ENCODE data around the gene EFTUD2. TPM values are rescaled to one million over a fixed set of nuclear protein-coding genes. Genes with fewer than 3 reads are reported as not detected.

The EFTUD2 gene
- total RNA-seq: 147 and 159 TPM in 2 replicates

DNA sequence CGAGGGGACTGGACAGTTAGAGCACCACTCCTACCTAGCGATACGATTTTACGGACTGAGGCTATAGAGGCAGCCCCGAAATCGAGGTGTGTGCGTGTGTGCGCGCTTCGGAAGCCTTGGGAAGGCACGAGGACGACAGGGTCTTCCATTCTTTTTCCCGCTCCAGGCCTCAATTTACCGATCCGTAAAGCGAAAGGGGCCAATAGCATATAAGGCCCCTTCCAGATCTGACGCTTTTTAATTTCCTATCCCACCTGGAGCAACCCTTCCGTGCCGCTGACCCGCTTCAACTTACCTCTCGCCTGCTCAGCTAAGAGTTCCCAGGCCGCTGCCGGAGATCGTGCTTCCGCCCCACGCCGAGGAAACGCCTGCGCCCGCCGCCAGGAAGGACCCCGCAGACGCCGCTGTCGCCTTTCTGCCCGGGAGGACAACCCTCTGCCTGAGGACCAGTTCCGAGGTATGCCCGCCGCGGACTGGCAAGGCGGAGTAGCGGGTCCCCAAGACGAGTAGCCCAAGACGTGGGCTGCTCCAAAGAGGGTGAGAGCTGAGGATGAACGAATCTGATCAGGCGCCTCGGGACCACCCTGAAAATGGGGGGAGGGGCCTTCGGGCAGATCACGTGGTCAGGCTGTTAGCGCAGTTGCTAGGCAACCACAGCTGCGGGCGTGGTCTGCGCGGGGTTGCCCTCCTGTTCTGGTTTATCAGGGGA lies at the start of gene EFTUD2:
EFTUD2 (minus strand) TSS at position 372 of the 709 bp plus-strand sequence. CDS start 4,924 bp downstream, outside the sequence.
- intact Hi-C loops (cut with micrococcal nuclease): loop anchor here (1.0 to 5.0 kb wide), 2 partner anchors 69 to 192 kb away; partner anchors contain the start of genes C1QL1 and DBF4B

DNA sequence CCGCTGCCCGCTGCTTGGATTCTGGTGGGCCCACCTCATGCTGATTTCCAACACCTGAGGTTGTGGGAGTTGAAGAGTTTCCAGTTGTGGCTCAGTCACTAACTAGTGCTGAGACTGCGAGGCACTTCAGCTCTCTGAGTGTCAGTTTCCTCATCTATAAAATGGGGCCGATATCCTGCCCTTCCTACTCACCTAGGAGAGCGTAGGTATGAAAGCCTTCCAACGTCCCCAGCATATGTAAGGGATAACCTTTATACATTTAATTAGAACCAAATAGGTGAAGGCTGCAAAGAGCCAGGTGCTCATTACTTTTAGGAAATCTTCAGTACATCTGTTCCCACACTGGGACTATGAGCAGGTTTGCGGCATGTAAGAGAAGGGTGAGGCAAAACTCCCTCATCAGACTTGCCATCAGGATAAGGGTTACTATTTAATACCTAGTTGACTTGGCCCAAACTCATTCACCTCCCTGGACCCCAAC lies 49.1 kb upstream of the EFTUD2 start:
- intact Hi-C loops (cut with micrococcal nuclease): loop anchor here (10.0 kb wide), 1 partner anchor 186 kb away; the partner anchor contains the start of genes ACBD4 and PLCD3

DNA sequence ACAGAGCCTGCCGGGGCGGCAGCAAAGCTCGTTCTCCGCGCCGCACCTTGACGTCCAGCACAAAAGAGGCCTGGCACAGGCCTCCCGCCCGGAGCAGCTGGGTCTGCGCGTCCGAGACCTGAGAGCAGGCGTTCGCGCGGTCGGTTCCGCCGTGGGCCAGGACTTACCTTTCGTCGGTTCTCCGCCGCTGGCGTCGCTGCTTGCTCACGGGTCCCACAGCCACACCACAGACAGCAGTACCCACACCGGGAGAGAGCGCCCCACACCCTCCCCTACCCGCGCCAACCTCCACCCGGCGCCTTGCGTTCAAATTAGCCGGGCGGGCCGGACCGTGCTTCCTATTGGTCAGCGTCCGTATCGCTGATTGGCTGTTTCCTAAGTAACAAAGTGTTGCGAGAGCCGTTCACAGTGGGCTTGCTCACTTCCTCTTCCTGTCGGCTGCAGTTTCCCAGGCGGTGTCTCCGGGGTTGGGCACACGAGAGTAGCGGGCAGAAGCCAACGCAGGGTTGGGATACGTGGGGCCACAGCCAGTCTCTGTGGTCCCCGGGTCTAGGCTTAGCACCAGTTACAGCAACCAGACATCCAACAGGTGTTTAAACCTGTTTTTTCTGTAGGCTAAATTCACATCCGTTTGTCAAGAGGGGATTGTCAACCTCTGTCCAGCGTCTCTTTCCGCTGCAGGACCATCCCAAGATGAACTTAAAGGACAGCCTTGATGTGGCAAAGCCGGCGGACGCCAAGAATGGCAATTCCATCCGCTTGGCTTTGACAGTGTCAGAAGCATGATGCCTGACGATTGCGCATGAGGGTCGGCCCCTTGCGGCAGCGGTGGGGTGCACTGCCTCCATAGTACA lies 48.4 kb upstream of the EFTUD2 start, which contains the start of gene KIF18B:
KIF18B (minus strand) TSS at position 313 of the 854 bp plus-strand sequence. CDS start 11,429 bp downstream, outside the sequence.
- intact Hi-C loops (cut with micrococcal nuclease): loop anchor here (1.0 to 10.0 kb wide), 3 partner anchors 21 to 187 kb away; partner anchors contain the start of genes ACBD4, C1QL1, NMT1 and PLCD3

DNA sequence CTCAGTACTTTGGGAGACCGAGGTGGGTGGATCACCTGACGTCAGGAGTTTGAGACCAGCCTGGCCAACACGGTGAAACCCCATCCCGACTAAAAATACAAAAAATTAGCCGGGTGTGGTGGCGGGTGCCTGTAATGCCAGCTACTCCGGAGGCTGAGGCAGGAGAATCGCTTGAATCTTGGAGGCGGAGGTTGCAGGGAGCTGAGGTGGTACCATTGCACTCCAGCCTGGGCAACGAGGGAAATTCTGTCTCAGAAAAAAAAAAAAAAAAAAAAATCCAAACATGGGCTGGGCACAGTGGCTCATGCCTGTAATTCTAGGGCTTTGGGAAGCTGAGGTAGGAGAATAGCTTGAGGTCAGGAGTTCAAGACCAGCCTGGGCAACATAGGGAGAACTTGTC lies 46.4 kb upstream of the EFTUD2 start:
- intact Hi-C loops (cut with micrococcal nuclease): loop anchor here (10.0 kb wide), 1 partner anchor 189 kb away; the partner anchor contains the start of genes ACBD4 and PLCD3

DNA sequence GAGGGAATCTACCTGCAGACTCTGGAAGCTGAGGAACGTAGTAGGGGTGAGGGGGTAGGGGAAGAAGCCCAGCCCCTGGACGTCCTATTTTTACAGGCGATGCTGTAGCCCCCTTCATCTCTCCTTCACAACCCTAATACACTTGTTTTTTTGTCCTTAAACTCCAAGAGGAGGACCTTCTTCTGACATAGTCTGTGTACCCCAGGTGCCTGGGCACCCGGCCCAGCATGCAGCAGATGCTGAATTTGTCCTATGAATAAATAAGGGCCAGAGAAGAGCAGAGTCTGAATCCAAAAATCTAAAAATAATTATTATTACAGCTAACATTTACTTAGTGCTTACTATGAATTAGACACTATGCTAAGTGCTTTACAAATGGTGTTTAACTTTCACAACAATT lies 43.2 kb upstream of the EFTUD2 start:
- intact Hi-C loops (cut with micrococcal nuclease): loop anchor here (10.0 kb wide), 1 partner anchor 192 kb away; the partner anchor contains the start of genes ACBD4 and PLCD3

DNA sequence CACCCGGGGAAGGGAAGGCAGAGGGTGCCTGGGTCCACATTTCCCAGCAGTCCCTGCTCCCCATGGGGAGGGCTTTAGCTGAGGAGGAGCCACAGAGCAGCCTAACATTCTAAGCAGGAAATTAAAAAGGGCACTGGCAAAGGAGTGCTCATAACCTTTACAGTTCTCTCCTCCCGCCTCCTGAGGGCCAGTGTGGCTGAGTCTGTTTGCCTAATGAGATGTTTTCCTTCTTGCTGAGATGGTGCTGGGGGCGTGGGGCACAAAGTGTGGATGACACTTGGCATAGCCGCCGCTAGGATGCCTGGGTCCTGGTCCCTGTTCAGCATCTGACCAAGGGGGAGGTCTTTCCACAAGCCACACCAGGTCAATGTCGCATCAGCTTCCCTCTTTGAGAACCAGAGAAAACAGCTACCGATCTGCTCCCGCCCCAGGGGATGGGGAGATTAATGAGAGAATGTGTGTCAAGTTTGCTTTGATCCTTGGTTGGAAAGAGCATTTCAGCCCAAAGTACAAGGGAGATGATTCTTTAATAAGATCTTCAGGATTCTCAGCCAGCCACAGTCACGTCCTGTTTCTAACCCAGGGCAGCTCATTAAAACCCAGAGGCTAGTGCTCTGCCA lies 42.6 kb upstream of the EFTUD2 start:
- intact Hi-C loops (cut with micrococcal nuclease): loop anchor here (10.0 kb wide), 1 partner anchor 193 kb away; the partner anchor contains the start of genes ACBD4 and PLCD3

DNA sequence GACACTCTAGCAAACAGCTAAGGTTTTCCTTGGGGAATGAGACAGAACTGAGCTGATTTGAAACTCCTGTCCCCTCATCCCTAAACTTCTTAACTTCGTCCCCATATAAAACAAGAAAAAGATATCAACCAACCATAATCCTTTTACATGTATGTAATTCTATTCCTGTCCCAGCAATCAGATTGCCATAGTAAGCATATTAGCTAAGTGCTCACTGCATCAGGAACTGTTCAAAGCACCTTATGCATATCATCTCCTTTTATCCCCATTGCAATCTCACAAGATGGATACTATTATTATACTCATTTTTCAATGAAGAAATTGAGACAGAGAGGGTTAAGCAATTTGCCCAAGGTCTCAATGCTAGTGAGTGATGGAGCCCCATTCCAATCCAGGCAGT lies 41.5 kb upstream of the EFTUD2 start:
- intact Hi-C loops (cut with micrococcal nuclease): loop anchor here (10.0 kb wide), 1 partner anchor 194 kb away; the partner anchor contains the start of genes ACBD4 and PLCD3

DNA sequence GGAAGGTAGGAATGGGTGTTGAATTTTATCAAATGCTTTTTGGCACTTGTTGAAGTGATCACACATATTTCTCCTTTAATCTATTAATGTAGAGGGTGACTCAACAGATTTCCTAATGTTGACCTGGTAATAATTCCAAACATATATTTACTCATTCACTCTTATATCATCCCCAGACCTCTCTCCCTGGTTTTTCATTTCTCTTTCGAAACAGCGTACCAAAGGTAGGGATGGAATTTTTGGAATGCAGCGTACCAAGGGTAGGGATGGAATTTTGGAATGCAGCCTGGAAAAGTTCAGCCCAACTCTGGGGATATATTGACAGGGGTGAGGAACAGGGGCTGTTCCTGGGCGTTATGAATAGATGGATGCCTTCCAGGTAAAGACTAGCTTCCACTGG lies 41.1 kb upstream of the EFTUD2 start:
- intact Hi-C loops (cut with micrococcal nuclease): loop anchor here (10.0 kb wide), 1 partner anchor 194 kb away; the partner anchor contains the start of genes ACBD4 and PLCD3

DNA sequence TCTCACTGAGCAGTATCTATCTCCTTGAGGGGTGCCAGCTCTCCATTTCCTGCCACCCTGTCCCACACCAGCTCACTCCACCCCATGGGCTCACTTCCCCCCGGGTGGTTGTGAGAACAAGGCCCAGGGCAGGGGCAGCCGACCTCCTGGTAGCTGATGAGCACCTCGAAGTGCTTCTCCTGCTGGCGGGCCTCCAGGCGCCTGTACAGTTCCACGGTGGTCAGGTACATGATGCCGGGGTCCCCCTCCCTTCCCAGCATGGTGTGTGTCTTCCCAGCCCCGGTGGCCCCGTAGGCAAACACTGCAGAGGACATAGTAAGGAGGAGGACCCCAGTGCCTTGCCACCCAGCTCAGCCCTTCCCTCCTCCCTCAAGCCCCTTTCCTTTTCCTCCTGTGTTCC lies 35.9 kb upstream of the EFTUD2 start:
- intact Hi-C loops (cut with micrococcal nuclease): no loop called here

DNA sequence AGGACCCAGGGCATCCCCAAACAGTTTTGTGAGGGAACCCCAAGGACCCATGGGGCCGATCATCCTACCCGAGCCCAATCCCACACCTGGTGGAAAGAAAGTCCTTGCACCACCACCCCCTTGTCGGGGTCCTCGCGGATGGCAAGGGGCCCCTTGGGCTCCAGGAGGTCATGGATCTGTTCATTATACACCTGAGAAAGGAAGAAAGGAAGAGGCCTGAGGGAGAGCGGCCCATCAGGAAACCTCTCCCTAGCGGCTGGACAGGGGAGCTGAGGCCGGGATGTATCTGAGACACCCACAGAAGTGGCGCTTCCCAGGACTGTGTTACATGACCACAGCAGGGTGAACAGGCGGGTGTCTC lies 35.5 kb upstream of the EFTUD2 start:
- intact Hi-C loops (cut with micrococcal nuclease): no loop called here

DNA sequence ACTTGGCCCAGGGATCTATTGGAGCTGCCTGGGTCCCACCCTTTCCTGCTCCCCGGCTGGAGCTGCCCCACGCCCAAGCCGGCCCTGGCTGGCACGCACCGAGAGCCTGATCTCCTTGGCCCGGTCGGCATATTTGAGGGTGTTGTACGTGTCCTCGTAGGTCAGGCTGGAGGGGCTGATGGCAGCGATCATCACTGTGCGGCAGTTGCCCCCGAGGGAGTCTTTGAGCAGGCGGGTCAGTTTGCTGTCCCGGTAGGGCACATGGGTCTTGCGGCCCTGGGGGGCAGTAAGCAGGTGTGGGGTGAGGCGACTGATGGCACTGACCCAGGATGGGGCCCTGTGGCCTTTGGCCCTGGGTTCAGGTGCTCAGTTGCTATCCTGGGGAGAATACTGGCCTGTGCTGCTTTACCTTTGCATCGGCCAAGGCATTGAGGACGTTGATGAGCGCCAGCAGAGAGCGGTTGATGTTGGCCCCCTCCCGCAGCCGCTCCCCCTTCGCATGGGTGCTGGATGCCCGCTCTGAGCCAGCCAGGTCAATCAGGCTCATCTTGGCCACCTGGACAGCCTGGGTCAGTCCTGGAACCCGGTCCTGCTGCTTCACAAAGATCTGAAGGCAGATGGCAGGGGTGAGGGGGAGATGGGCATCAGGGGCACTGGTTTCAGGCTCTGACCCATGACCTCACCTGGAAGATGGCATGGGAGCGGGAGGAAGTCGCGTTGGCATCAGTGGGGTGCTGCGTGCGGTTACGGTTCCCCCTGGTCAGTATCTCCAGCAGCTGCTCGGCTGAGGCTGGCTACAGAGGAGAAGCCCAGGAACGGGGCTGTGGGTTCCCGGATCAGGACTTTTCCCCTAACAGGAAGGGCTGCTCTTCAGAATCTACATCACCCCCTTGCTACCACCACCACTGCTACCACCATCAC lies 34.8 kb upstream of the EFTUD2 start:
- intact Hi-C loops (cut with micrococcal nuclease): no loop called here

DNA sequence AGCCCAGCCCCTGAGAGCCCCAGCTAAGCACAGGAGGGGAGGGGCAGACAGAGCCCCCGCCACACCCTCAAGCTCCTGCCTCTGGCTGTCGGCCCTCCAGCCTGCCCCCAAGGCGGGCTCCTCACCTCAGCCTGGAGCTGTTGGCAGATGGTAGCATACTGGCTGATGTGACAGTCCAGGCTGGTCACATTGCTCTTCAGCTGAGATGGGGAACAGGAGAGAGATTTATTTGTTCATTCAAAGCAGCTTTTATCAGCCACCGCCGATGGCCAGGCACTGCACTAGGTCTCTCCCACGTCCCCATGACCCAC lies 33.5 kb upstream of the EFTUD2 start:
- intact Hi-C loops (cut with micrococcal nuclease): no loop called here

DNA sequence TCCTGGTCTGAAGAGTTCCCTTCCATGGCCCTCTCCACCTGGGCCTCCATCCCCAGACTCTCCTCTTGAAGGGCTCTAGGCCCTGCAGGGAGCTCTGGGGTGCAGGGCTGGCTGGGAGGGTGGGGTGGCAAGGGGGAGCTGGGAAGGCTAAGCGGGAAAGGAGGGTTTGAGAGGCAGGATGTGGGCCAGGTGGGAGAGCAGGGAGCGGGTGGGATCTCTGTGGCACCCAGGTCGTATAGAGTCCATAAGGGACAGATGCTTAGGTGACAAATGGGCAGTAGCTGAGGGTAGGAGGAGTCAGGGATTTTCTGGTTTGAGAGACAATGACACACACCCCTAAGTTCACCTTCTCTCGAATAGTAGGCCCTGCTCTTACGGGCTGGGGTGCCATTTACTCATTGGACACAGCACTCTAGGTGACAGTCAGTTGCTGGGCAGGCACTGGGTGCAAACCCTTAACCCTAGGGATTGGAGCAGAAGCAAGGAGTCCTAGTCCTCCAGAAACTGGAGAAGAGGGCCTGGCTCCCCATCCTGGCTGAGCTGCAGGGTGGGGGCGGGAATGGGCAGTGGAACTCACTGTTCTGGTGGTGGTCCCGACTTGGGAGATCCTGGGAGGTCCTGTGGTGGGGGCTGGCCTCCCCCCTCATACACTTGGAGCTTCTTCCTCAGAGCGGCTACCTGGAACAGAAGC lies 33.0 kb upstream of the EFTUD2 start:
- intact Hi-C loops (cut with micrococcal nuclease): no loop called here

DNA sequence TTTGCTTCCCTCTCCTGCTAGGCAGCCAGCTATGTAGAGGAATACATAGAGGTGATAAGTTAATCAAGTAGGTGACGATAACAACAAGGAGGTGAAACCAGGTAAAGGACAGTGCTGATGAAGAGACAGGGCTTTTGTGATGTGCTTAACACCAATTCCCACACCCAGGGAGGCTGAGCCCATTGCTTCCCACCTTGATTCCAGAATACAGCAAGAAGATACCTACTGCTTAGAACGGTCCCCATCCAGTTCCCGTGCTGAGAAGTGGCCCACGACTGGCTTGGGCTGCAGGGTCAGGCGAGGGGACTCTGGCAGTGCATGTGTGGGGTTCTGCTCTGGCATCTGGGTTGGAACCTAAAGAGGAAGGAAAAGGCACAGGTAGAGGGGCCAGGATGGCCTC lies 32.1 kb upstream of the EFTUD2 start:
- intact Hi-C loops (cut with micrococcal nuclease): no loop called here

DNA sequence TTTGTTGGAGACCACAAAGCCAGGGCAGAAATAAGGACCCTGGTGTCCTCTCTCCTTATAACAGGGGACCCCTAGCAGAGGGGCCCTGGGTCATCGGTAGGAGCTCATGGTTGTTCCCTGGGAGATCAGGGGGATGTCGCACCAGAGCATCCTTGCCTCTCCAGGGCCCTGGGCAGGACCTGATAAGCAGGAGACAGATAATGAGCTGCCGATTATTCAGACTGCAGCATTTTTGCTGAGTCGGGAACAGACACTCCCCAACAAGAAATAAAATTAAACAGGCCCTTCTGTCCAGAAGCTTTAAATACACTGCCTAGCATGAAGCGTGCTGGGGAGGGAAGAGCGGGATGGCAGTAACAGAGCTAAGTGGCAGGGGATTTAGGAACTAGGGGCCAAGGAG lies 31.4 kb upstream of the EFTUD2 start:
- intact Hi-C loops (cut with micrococcal nuclease): no loop called here

DNA sequence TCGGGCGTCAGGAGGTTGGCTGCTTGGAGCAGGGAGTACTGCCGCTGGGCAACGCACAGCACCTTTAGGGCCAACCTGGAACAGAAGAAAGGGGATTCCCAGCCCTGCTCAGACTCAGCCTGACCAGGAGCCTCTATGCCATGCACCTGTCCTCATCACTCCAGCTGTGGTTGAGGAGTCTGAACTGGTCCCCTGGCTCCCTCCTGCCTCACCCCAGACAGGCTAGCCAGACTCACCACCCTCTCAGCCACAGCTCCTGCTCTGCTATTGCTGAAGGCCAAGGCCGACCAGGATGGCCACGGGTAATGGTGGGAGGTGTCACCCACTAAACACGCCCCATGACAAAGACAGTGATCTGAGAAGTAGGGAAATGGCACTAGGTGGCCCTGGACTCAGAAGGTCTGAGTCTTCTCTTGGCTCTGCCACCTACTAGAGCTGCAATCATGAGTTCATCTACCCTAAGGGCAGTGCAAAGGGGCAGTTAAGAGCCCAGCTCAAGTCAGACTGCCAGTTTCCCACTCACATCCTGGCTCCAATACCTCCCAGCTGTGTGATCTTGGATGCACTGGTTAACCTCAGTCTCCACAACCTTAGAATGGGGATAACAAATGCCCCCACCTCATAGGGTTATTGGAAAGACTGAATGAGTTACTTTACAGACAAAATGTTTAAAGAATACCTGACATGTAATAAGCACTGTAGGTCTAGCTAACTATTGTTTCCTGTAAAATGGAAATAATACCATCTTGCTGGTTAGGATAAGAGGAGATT lies 29.9 kb upstream of the EFTUD2 start:
- intact Hi-C loops (cut with micrococcal nuclease): no loop called here

DNA sequence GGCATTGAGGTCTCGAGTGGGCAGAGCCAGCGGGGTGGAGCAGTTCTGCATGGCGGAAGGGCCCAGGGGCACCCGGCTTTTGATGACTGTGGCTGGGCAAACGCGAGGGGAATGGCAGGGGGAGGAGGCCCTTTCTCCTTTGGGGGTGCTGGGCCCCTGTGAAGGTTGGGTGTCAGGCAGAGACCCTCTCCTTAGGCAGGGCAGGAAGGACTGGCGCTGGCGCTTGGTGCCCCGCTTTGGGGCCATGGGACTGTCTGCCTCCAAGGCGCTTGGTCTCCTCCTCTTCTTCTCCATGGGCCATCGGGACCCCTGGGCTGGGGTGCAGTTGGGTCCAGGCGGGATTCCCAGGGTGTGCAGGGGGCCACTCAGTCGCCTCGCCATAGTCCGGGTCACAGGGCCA lies 28.9 kb upstream of the EFTUD2 start:
- intact Hi-C loops (cut with micrococcal nuclease): no loop called here

DNA sequence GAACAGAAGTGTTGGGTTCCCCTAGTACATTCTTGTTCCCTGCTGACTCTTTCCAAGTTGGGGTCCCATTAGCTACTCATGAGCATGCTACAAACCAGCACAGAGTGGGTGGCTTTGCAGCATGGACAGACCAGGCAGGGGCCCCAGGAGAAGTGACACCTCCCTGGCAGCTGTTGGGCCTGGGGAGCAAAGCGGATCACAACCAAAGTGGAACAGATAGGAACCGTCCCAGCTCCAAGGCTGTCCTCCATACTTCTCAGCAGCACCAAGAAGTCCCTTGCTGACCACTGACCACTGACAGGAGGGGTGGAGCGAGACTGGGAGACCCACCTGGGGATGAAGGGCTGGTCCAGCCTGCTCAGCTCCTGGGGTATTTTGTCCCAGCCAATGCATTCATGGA lies 28.5 kb upstream of the EFTUD2 start:
- intact Hi-C loops (cut with micrococcal nuclease): no loop called here
